Skeletal muscle satellite cell (primary cell): ENCODE data around the gene KIF12.

Source experiments
- H3K27me3 ChIP-seq: 2 replicates; pipeline ENCODE4 v1.7.0; 2013; ENCODE audit warnings: low read length; ENCODE audit not compliant: control insufficient read depth, insufficient read depth
- H3K36me3 ChIP-seq: 2 replicates; pipeline ENCODE4 v1.7.0; 2013; ENCODE audit warnings: mild to moderate bottlenecking, control low read depth, low read length; ENCODE audit not compliant: insufficient read depth
- H3K4me1 ChIP-seq: 2 replicates; pipeline ENCODE4 v1.7.0; 2013; ENCODE audit warnings: low read length; ENCODE audit not compliant: control insufficient read depth, insufficient read depth
- H3K4me2 ChIP-seq: 2 replicates; pipeline ENCODE4 v1.7.0; 2013; ENCODE audit warnings: mild to moderate bottlenecking, low read length
- H3K4me3 ChIP-seq: 2 replicates; pipeline ENCODE4 v1.7.0; 2013; ENCODE audit warnings: low read length
- H3K9ac ChIP-seq: 2 replicates; pipeline ENCODE4 v1.7.0; 2013; ENCODE audit warnings: mild to moderate bottlenecking, low read depth, low read length, moderate library complexity
- H3K9me3 ChIP-seq: replicated peaks from 2 replicates; pipeline ENCODE4 v1.7.0; 2013; ENCODE audit warnings: mild to moderate bottlenecking, control low read depth, low read length

Gene KIF12

GRCh38 chr9:114122136-114123027 is 23.3 kb upstream of the KIF12 start:
- H3K27me3 ChIP-seq, result peaks cover 87% of the 10 kb centered on the region
- no peak overlapping the region for H3K9ac ChIP-seq

GRCh38 chr9:114121227-114122135 is 22.4 kb upstream of the KIF12 start:
- H3K4me3 ChIP-seq, result no peak overlapping the region
- no peaks in the 10 kb centered on the region for H3K9me3 ChIP-seq
- no peaks in the 10 kb centered on the region for H3K36me3 ChIP-seq
- peaks cover 85% of the 10 kb centered on the region for H3K27me3 ChIP-seq
- no peaks in the 10 kb centered on the region for H3K4me1 ChIP-seq
- H3K9ac ChIP-seq, result no peak overlapping the region
- H3K4me2 ChIP-seq, result no peak overlapping the region

More at GRCh38 chr9:114122136-114123027, 23.3 kb upstream of the KIF12 start:
- H3K36me3 ChIP-seq, result no peaks in the 10 kb centered on the region
- H3K4me1 ChIP-seq, result no peaks in the 10 kb centered on the region
- no peak overlapping the region for H3K4me3 ChIP-seq
- H3K4me2 ChIP-seq, result no peak overlapping the region
- H3K9me3 ChIP-seq, result peaks cover under 1% of the 10 kb centered on the region

GRCh38 chr9:114120192-114121014 is 21.3 kb upstream of the KIF12 start:
- Histone ChIP-seq H3K9me3 (no peaks in the 10 kb centered on the region), H3K4me2 (no peak overlapping the region), H3K4me3 (no peak overlapping the region), H3K4me1 (no peaks in the 10 kb centered on the region), H3K9ac (no peak overlapping the region), H3K36me3 (no peaks in the 10 kb centered on the region), H3K27me3 (peaks cover 88% of the 10 kb centered on the region)

- H3K4me2 ChIP-seq, result no peak overlapping the region
- H3K9me3 ChIP-seq, result no peaks in the 10 kb centered on the region
- H3K4me3 ChIP-seq, result no peak overlapping the region
- no peaks in the 10 kb centered on the region for H3K4me1 ChIP-seq
- H3K36me3 ChIP-seq, result no peaks in the 10 kb centered on the region
- peaks cover 88% of the 10 kb centered on the region for H3K27me3 ChIP-seq
- H3K9ac ChIP-seq, result no peak overlapping the region
Observed at GRCh38 chr9:114119242-114120191, 20.4 kb upstream of the KIF12 start.

GRCh38 chr9:114117996-114118830 is 19.1 kb upstream of the KIF12 start:
- H3K36me3 ChIP-seq, result no peaks in the 10 kb centered on the region
- no peak overlapping the region for H3K4me3 ChIP-seq
- H3K9me3 ChIP-seq, result no peaks in the 10 kb centered on the region
- H3K4me2 ChIP-seq, result no peak overlapping the region
- H3K27me3 ChIP-seq, result peaks cover 88% of the 10 kb centered on the region
- no peaks in the 10 kb centered on the region for H3K4me1 ChIP-seq
- no peak overlapping the region for H3K9ac ChIP-seq

GRCh38 chr9:114117614-114117995 is 18.5 kb upstream of the KIF12 start:
- Histone ChIP-seq H3K4me1 (no peaks in the 10 kb centered on the region), H3K9ac (no peak overlapping the region), H3K4me2 (no peak overlapping the region), H3K9me3 (no peaks in the 10 kb centered on the region), H3K36me3 (no peaks in the 10 kb centered on the region), H3K4me3 (no peak overlapping the region), H3K27me3 (peaks cover 86% of the 10 kb centered on the region)

GRCh38 chr9:114116126-114116747 is 17.1 kb upstream of the KIF12 start:
- Histone ChIP-seq H3K9me3 (no peaks in the 10 kb centered on the region), H3K27me3 (peaks cover 73% of the 10 kb centered on the region), H3K4me1 (no peaks in the 10 kb centered on the region)

GRCh38 chr9:114115654-114116125 is 16.6 kb upstream of the KIF12 start:
- Histone ChIP-seq H3K9ac (no peak overlapping the region), H3K9me3 (no peaks in the 10 kb centered on the region), H3K27me3 (peaks cover 67% of the 10 kb centered on the region), H3K4me1 (no peaks in the 10 kb centered on the region), H3K4me3 (no peak overlapping the region), H3K36me3 (no peaks in the 10 kb centered on the region), H3K4me2 (no peak overlapping the region)

More at GRCh38 chr9:114116126-114116747, 17.1 kb upstream of the KIF12 start:
- Histone ChIP-seq H3K4me2 (no peak overlapping the region), H3K4me3 (no peak overlapping the region), H3K36me3 (no peaks in the 10 kb centered on the region), H3K9ac (no peak overlapping the region)

GRCh38 chr9:114114364-114114763 is 15.3 kb upstream of the KIF12 start:
- Histone ChIP-seq H3K9ac (no peak overlapping the region), H3K27me3 (peaks cover 56% of the 10 kb centered on the region), H3K4me1 (no peaks in the 10 kb centered on the region), H3K9me3 (no peaks in the 10 kb centered on the region), H3K36me3 (no peaks in the 10 kb centered on the region), H3K4me2 (no peak overlapping the region), H3K4me3 (no peak overlapping the region)
